GM19467 (cell line): Measurements from ENCODE around the gene MYBPC2.

Experiments used
- ATAC-seq: cut with Tn5 transposase; IDR thresholded peaks from one replicate; pipeline ENCODE4 v1.9.1; 2021; ENCODE audit warnings: mild to moderate bottlenecking, moderate library complexity; ENCODE audit not compliant: unreplicated experiment

Gene MYBPC2

DNA sequence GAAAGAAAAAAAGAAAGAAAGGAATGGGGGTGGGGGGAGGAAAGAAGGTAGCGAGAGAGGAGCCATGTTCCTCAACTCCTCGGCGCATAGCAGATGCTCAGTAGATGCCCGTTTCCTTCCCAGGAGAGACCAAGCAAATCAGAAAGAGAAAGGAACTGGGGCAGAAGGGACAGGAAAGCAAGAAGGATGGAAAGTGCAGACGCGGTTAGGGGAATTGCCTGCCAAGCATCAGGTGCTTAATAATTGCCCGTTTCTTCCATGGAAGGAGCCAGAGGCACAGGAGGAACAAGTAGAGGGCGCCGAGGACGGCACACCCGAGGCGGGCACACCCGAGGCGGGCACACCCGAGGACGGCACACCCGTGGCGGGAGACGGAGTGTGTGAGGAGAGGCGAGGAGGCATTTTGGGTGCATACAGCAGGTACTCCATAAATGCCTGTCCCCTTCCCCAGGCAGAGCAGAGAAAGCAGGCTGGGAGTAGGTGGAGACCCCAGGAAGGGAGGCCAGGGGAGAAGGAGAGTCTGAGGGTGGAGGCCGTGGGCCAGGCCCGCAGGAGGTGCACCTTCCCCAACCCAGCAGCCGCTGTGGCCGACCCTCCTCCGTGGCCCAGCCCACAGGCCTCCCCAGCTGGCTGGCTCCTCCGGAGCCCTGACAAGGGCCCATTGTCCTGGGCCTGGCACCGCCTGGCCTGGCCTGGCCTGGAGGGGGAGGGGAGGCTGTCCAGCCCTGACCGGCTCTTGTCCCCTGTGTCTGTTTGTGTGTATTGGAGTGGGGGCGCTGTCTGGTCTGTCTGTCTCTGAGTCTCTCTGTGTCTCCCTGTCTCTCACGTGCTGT lies 63.7 kb downstream of the MYBPC2 start:
- no peak for ATAC-seq

DNA sequence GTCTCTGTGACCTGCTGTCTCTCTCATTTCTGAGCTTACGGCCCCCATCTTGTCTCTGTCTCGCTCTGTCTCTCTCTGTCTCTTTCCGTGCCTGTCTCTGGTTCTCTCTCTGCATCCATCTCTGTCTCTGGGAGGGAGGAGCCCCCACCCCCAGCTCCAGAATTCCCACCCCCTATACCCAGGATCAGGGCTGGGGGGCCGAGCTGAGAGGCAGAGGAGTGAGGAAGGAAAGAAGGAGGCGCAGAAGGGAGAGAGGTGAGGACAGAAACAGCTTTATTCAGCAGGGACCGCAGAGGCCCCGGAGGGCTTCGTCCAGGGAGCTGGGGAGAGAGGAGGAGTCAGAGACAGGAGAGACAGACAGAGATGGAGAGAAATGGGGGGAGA lies 64.3 kb downstream of the MYBPC2 start:
- no peak for ATAC-seq

DNA sequence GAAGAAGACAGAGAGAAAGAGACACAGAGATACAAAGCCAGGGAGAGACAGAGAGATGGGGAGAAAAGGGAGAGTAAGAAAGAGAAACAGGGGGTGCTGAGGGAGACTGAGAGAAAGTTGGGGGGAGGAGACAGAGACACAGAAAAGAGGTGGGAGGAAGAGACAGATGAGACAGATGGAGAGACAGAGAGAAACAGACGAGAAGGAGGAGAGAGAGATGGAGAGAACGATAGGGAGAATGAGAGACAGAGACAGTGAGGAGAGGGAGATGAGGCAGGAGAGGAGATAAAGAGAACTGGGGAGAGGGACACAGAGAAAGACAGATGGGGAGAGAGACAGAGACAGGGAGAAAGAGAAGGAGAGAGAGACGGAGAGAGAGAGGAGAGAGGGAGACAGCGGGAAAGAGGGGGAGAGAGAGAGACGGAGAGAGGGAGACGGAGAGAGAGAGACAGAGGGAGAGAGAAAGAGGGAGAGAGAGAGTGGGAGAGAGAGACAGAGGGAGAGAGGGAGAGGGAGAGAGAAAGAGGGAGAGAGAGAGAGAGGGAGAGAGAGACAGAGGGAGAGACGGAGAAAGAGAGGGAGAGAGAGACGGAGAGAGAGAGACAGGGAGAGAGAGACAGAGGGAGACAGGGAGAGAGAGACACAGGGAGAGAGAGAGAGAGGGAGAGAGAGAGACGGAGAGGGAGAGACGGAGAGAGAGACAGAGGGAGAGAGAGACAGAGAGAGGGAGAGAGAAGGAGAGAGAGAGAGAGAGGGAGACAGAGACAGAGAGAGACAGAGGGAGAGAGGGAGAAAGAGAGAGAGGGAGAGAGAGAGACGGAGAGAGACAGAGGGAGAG lies 65.7 kb downstream of the MYBPC2 start:
- no peak for ATAC-seq

DNA sequence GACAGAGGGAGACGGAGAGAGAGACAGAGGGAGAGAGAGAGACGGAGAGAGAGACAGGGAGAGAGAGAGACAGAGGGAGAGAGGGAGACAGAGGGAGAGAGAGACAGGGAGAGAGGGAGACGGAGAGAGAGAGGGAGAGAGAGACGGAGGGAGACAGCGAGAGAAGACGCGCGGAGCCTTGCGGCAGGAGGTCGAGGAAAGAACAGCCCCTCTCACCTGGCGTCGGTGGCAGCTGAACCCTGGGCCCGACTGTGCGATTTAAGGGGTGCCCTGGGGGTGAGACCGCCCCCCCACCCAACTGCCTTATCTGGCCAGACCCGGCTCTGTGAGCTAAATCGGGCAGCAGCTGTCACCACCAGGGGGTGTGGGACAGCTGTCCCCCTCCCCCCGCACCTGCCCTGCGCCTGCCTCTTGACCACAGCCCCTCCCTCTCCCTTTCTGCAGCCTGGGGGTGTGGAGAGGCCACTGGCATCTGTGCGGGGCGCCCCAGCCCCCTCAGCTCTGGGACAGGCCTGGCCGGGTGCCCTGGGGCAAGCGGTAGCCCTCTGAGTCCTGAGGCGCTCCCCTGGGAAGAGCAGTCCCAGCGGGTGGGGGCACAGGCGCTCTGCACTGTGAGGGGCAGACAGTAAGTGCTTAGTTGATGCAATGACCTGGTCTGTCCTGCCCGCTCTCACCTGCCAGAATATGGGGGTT lies 67.5 kb downstream of the MYBPC2 start:
- ATAC-seq: no peak

DNA sequence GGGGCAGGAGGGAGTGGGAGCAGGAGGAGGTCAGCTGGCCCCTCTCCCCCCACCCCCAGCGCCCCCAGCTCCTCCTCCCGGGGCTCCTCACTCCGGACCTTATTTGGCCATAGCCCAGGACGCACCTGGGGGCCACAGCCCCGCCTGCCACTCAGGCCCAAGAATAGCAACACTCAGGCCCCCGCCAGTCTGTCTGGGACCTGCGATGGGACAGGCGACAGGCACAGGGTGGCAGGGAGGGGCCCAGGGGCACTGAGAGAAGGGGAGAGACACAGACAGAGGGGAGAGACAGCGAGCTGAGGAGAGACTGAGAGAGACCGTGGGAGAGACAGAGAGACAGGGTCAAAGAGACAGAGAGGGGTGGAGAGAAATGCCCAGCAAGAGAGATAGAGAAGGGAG lies 68.1 kb downstream of the MYBPC2 start:
- no peak for ATAC-seq

DNA sequence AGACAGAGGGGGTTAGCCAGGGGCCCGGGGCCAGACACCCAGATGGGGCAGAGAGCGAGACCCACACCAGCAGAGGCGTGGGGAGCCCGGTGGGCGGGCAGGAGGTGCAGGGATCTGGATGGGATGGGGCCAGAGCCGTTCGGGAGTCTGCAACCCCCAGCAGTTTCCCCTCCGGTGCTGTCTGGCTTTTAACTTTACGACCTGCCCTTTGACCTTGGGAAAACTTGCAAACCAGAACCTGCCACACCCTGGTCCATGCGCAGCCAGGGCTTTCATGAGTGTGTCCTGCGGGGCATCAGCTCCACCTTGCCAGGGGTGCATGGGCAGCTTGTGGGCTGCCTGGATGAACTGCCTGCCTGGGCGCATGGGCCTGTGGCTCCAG lies 68.5 kb downstream of the MYBPC2 start:
- no peak for ATAC-seq

DNA sequence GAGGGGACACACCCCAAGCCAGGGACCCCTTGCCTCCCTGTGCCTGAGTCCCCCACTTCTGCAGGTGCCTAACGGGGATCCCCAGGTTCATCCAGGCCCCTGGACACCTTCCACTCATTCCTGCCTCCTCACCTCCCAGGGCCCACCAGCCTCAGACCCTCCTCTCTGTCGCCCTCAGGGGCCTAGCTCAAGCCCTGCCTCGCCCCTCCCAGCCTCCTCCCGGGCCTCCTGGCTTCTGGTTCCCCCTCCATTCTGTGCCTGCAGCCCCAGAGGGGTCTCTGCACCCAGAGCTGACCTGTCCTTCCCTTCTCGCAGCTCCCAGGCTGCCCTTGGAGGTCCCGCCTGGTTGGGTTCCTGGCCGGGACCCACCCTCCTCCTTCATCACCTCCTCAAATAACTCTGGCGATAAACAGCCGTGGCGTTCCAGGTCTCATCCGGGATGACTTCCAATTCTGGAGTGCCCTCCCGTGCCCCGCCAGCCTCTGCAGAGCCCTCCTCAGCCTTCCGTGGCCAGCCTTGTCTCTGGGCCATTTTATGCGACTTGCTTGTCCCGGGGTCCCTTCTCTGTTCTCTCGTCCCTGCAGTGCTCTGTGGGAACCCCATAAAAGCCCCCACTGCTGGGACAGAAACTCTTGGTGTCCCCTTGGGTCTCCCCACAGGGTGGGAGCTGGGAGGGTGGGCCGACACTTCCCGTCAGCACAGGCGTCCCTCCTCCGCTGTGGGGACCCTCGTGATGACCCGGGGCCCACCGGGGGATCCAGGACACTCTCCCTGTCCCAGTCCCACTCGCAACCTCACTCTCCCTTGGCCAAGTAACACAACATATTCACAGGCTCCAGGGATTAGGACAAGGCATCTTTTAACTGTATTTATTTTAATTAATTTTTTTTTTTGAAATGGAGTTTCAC lies 69.1 kb downstream of the MYBPC2 start:
- no peak for ATAC-seq

DNA sequence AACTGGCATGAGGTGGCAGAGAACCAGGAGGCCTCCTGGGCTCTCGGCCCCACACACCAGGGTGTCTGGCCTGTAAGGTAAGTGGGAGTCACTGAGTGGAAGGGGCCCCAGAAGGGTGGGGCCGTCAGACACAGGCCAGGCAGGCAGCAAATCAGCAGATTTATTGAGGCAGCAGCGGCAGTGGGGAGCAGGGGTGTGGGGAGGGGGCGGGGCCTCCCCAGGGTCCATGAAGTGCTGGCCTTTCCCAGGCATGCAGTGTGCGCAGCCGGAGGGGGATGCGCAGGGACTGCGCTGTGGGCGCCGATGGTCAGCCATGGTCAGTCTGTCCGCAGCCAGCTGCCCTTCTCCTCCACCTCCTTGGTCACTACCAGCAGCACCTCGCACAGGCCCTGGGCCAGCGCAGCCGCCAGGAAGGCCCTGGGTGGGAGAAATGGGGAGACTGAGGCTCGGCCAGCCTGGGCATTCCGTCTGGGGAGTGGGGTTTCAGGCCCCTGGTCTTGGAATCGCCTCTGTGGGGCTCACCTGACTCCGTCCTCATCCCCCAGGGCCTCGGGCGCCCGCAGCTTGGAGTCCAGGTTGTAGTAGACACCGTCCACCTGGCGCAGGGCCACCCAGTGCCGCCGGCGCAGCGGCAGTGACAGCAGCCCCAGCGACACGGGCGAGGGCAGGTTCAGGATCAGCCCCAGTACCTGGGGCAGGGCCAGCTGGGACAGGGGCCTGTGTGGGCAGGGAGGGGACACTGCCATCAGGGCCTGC lies 73.3 kb downstream of the MYBPC2 start:
- ATAC-seq: no peak

DNA sequence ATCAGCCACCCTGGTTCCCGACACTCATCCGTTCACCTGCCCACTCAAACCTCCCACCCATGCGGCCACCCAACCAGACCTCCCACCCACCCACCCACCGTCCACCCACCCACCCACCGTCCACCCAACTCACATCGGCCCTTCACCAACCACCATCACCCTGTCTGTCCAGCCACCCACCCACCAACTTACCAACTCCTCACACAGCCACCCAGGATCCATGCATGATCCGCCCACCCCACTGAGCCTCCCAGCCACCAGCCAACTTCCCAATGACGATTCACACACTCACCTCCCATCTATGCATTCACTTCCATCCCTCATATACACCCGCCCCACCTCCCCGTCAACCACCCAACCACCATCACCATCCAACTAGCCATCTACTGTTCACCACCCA lies 74.0 kb downstream of the MYBPC2 start:
- ATAC-seq: no peak

DNA sequence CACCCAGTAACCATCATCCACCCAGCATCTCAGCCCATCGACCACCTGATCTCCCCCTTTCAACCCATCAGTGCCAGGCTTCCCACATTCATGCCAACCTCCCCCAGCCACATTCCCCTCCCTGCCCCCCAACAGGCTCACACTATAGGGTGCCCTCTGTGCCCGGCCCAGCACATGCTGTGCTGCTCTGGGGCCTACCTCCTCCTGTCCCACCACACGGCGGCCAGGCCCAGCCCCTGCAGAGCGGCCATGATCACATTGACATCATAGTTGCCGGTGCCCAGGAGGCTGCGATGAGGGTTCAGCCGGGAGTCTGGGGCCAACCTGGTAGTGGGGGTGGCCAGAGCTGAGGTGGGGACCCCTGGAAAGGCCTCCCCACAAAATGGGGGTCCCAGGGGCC lies 74.7 kb downstream of the MYBPC2 start:
- no peak for ATAC-seq

DNA sequence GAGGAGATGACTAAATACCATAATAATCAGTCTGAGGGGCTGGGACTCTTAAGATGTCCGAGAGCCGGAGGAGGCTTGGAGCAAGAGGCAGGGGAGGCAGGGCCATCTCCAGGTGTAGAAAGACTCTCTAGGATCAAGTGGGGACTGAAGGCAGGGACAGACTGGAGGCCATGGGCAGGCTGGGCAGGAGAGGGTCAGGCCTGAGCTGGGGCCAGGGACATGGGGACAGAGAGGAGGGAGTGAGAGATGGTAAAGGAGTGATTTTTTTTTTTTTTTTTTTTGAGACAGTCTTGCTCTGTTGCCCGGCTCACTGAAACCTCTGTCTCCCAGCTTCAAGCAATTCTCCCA lies 76.1 kb downstream of the MYBPC2 start:
- ATAC-seq: no peak

DNA sequence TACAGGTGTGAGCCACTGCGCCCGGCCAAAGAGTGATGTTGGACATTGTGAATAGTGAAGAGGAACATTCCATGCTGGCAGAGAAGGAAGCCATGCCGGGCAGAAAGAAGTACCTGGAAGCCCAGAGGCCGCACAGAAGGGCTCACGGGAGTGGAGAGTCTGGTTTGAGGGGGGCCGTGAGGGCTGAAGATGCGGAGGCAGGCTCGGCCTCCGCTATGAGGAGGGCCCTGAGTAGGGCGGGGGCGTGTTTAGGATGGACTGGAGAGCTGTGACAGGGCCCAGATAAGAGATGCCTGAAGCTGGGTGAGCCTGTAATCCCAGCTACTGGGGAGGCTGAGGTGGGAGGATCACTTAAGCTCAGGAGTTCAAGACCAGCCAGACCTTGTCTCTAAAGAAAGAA lies 76.7 kb downstream of the MYBPC2 start:
- ATAC-seq: no peak

DNA sequence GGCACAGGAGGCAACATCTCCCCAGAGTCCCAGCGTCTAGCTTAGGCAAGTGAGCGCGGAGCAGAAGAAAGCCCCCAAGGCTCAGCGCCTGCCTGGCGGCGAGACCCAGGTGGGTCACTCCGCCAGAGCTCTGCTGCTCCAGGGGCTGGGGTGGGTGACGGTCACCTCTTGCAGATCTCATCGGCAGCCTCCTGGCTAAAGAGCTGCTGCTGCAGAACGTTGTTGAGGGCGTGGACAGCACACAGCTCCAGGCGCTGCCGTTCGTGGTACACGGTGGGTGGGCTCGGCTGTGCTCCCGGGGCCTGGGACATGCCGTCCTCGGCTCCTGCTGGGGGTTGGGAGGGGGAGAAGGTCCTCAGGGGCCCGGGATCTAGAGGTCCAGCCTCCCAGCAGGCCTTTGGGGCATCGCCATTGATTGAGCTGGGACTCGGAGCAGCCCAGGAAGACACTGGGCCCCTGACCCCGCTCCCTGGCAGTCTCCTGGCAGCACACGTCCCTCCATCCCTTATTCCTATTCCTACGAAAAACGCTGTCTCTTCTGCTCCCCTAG lies 77.5 kb downstream of the MYBPC2 start:
- no peak for ATAC-seq

DNA sequence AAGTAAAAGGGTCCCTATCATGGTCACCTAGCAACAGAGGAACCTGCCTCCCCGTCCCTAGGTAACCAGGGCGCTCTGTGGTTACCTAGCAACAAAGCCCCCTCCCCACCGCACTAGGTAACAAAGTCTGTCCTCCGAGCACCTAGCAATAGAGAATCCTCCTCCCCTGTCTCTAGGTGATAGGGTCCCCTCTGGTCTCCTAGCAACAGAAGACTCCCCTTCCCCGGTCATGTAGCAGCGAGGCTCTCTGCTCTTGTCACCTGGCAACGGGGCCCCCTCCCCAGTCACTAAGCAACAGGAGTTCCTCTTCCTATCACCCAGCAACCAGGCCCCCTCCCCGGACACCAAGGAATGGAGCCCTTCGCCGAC lies 78.0 kb downstream of the MYBPC2 start:
- no peak for ATAC-seq

DNA sequence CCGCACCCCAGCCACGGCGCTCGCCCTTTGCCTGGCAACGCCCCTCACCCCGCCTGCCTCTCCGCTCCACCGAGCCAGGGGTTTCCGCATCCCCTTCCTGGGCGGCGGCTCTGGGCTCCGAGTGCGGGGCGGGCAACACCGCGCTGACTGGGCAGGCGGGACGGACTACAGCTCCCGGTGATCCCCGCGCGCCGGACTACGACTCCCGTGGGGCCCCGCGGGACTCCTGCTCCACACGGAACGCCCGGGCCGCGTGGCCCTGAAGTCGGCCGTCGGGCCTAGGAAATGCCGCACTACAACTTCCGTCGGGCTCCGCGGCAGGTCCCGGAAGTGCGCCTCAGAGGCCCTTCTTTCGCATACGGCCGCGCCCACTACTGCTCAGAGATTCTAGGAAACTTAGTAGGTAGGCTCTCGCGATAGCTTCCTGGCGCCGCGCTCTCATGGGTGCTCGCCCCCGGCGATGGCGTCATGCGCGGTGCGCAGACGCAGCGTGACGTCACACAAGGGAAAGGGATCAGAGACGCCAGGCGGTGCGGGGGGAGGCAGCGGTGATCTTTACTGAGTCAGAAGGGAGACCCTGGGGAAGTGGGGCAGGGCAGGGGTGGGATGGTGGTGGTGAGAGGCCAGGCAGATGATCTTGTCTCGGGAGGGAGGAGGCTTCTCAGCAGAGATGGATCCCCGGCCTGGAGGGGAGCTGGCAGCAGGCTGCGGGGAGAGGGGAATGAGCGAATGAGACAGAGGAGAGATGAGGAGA lies 78.6 kb downstream of the MYBPC2 start, which contains the start of gene JOSD2:
Gene JOSD2, minus strand, starts transcription at position 123 of the 754 bp plus-strand sequence. CDS start 760 bp downstream, outside the sequence.
- peak; percentile 87 for ATAC-seq

DNA sequence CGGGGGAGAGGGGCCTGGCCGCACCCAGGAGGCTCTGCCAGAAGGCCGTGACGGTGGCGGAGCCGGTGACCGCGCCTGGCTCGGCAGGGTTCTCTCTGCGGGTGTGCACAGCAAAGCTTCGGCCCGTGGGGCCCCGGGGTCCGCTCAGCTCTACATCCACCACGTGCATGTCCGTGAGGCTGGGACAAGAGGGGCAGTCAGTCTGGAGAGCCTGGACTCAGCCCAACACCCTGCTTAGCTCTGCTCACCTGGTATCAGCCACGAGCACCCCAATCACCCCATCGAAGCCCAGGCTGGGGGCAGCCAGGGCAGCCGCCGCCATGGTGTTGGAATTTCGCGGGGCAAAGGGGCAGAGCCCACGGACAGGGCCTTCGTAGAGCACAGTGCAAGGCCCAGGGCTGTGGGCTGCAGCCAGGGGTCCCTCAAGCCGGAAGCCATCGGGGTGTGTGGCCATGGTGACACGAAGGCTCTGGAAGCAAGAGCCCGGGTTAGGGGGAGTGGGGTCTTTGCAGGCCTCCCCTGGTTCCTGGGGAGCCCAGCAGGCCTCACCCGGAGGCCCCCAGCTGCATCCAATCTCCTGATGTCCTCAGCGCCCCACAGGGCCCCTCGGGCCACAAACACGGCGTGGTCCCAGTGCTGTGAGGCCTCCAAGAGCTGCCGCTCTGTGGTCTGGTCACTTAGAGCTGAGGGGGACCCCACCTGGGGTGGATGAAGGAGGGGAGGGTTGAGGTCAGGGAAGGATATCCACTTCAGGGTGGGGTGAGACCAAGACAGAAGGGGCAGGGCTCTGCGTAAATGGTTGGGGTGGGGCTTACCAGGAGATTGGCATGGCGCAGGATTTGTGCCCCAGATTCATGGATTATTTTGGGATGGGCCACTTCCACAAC lies 79.7 kb downstream of the MYBPC2 start:
- no peak for ATAC-seq

DNA sequence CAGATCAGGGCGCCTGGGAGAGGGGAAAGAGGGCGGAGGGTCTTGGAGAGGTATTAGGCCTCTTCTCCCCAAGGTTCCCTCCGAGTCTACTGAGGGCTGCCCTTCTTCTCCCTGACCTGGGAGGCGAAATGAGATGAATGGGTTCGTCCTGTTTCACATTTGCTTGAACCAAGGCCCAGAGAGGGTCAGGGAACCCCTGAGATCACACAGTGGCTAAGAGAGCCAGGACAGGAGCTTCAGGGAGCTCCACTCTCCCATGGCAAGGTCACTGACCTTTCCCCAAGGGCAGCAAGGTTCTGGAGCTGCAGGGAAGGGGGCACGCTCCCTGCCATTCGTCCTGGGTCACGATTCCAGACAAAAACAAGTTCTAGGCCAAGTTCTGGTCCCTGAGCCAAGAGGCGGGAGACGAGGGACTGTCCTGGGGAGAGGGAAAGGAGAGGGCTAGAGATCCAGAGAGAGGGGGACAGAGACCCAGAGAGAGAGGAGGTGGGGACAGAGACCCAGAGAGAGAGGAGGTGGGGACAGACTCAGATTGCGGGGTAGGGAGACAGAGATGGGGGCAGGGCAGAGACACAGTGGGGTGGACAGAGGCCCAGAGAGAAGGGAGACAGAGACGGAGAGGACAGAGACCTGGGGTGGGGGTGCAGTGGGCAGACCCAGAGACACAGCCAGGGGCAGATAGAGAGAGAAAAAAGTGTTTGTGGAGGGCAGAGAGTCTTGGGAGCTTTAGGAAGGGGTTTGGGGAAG lies 80.5 kb downstream of the MYBPC2 start:
- ATAC-seq: no peak
